Activated CD4-positive, alpha-beta T cell treated with anti-CD3 and anti-CD28 coated beads, Interleukin-2, amount 50 U/mL, for 16 hours (primary cell): Measurements from ENCODE around the gene FUT7.

Source experiments
- DNase-seq: peaks from one replicate; pipeline ENCODE4 v3.0.0-alpha.2; 2020

Gene FUT7

GRCh38 chr9:137032858-137033257 lies 970 bp upstream of the FUT7 start:
- peak; percentile 66 for DNase-seq

GRCh38 chr9:137030538-137031527 lies 1.1 kb downstream of the FUT7 start:
- peak; percentile 90 for DNase-seq

GRCh38 chr9:137030006-137030405 lies 1.9 kb downstream of the FUT7 start:
- peak; percentile 39 for DNase-seq

- peak; percentile 89 for DNase-seq
Measured at GRCh38 chr9:137029058-137029936, 2.6 kb downstream of the FUT7 start.

GRCh38 chr9:137028263-137029057 lies 3.4 kb downstream of the FUT7 start:
- DNase-seq = peak; percentile 88

- no peak for DNase-seq
Measured at GRCh38 chr9:137027369-137028262, 4.3 kb downstream of the FUT7 start, which contains the start of gene ABCA2. TSS of gene ABCA2 (minus strand) at chr9:137028237. CDS start at chr9:137028140, 97 bp downstream.

- no peak for DNase-seq
Measured at GRCh38 chr9:137026828-137027227, 5.1 kb downstream of the FUT7 start.

- no peak for DNase-seq
Measured at GRCh38 chr9:137026384-137026783, 5.5 kb downstream of the FUT7 start.

GRCh38 chr9:137025517-137025966 lies 6.3 kb downstream of the FUT7 start:
- no peak for DNase-seq

GRCh38 chr9:137023583-137023991 lies 8.3 kb downstream of the FUT7 start:
- no peak for DNase-seq

GRCh38 chr9:137023157-137023556 lies 8.7 kb downstream of the FUT7 start:
- DNase-seq = no peak

GRCh38 chr9:137022662-137023008 lies 9.3 kb downstream of the FUT7 start:
- DNase-seq = no peak

GRCh38 chr9:137021979-137022661 lies 9.8 kb downstream of the FUT7 start:
- DNase-seq = peak; percentile 86

- no peak for DNase-seq
Measured at GRCh38 chr9:137021568-137021978, 10.3 kb downstream of the FUT7 start.

GRCh38 chr9:137020771-137021567 lies 10.9 kb downstream of the FUT7 start:
- no peak for DNase-seq

GRCh38 chr9:137019891-137020683 lies 11.8 kb downstream of the FUT7 start:
- DNase-seq = no peak

GRCh38 chr9:137018761-137019559 lies 12.9 kb downstream of the FUT7 start:
- no peak for DNase-seq
